ENCODE data around the gene LGR5.

- no peak for TF ChIP-seq POLR2A (IDR thresholded peaks at IDR 0.05)
- no peak for TF ChIP-seq CTCF (IDR thresholded peaks at IDR 0.05)
- TF ChIP-seq EP300 (IDR thresholded peaks at IDR 0.05), result no peak
- no peak for TF ChIP-seq POLR2AphosphoS5 (IDR thresholded peaks at IDR 0.05)
These were observed 165.4 kb downstream of the LGR5 start for GRCh38 chr12:71605039-71605438.
